ENCODE results near the gene NOS3.
A peak's percentile ranks its signal among the peaks of the same experiment; 100 is the strongest.

Gene NOS3

GRCh38 chr7:150952331-150953050 is 38.3 kb upstream of the NOS3 start:
- DNase-seq = no peak

- no peak for DNase-seq
Observed at GRCh38 chr7:150953061-150953997, 37.5 kb upstream of the NOS3 start.

- DNase-seq = no peak
Observed at GRCh38 chr7:150954201-150954985, 36.4 kb upstream of the NOS3 start.

- peak; percentile 13 for DNase-seq
Observed at GRCh38 chr7:150954986-150955518, 35.8 kb upstream of the NOS3 start.

GRCh38 chr7:150955519-150956394 is 35.1 kb upstream of the NOS3 start:
- peak; percentile 83 for DNase-seq

- DNase-seq = peak; percentile 1
Observed at GRCh38 chr7:150956395-150957132, 34.3 kb upstream of the NOS3 start.

GRCh38 chr7:150957133-150958020 is 33.4 kb upstream of the NOS3 start:
- peak; percentile 3 for DNase-seq

- DNase-seq = peak; percentile 43
Observed at GRCh38 chr7:150958062-150958552, 32.7 kb upstream of the NOS3 start.

GRCh38 chr7:150958597-150958996 is 32.2 kb upstream of the NOS3 start:
- DNase-seq = peak; percentile 27

- DNase-seq = peak; percentile 1
Observed at GRCh38 chr7:150959081-150959480, 31.7 kb upstream of the NOS3 start.

- peak; percentile 1 for DNase-seq
Observed at GRCh38 chr7:150959739-150960734, 30.8 kb upstream of the NOS3 start.

- peak; percentile 7 for DNase-seq
Observed at GRCh38 chr7:150961510-150962289, 29.1 kb upstream of the NOS3 start.

GRCh38 chr7:150962290-150962552 is 28.6 kb upstream of the NOS3 start:
- DNase-seq = no peak

GRCh38 chr7:150962553-150963399 is 28.0 kb upstream of the NOS3 start:
- DNase-seq = peak; percentile 84

GRCh38 chr7:150963707-150964559 is 26.9 kb upstream of the NOS3 start:
- no peak for DNase-seq

GRCh38 chr7:150964593-150965111 is 26.2 kb upstream of the NOS3 start:
- peak; percentile 44 for DNase-seq

Data from eye (tissue), 1 donor.